ENCODE data around the gene ESD.
"Not testable (repeated sequence)": the region's sequence is repeated elsewhere in the genome, so short reads cannot be mapped to it uniquely, and the experiment has no call there.

ESD gene

GRCh38 chr13:46796515-46797474 lies at the start of gene ESD:
ESD (minus strand) TSS chr13:46797161; CDS start chr13:46791413, 5,748 bp downstream.
- peak; percentile 68 for DNase-seq (ENCODE audit: low read depth, low spot score)

- DNase-seq (ENCODE audit: low read depth, low spot score) = no peak
Measured at GRCh38 chr13:46846726-46847125, 49.8 kb upstream of the ESD start.

- no peak for DNase-seq (ENCODE audit: low read depth, low spot score)
Measured at GRCh38 chr13:46845146-46845545, 48.2 kb upstream of the ESD start.

- no peak for DNase-seq (ENCODE audit: low read depth, low spot score)
Measured at GRCh38 chr13:46844431-46844830, 47.5 kb upstream of the ESD start.

- no peak for DNase-seq (ENCODE audit: low read depth, low spot score)
Measured at GRCh38 chr13:46839399-46839798, 42.4 kb upstream of the ESD start.

- DNase-seq (ENCODE audit: low read depth, low spot score) = no peak
Measured at GRCh38 chr13:46834657-46835056, 37.7 kb upstream of the ESD start.

- DNase-seq (ENCODE audit: low read depth, low spot score) = peak; percentile 4
Measured at GRCh38 chr13:46831588-46832194, 34.7 kb upstream of the ESD start.

- DNase-seq (ENCODE audit: low read depth, low spot score) = no peak
Measured at GRCh38 chr13:46830405-46831005, 33.5 kb upstream of the ESD start.

GRCh38 chr13:46822551-46822950 lies 25.6 kb upstream of the ESD start:
- no peak for DNase-seq (ENCODE audit: low read depth, low spot score)

- DNase-seq (ENCODE audit: low read depth, low spot score) = no peak
Measured at GRCh38 chr13:46817838-46818476, 21.0 kb upstream of the ESD start.

- DNase-seq (ENCODE audit: low read depth, low spot score) = no peak
Measured at GRCh38 chr13:46817095-46817494, 20.1 kb upstream of the ESD start.

- no peak for DNase-seq (ENCODE audit: low read depth, low spot score)
Measured at GRCh38 chr13:46816371-46816770, 19.4 kb upstream of the ESD start.

GRCh38 chr13:46812301-46812797 lies 15.4 kb upstream of the ESD start:
- DNase-seq (ENCODE audit: low read depth, low spot score) = no peak

- no peak for DNase-seq (ENCODE audit: low read depth, low spot score)
Measured at GRCh38 chr13:46810440-46810839, 13.5 kb upstream of the ESD start.

GRCh38 chr13:46804921-46805320 lies 8.0 kb upstream of the ESD start:
- not testable (repeated sequence) for DNase-seq (ENCODE audit: low read depth, low spot score)

- DNase-seq (ENCODE audit: low read depth, low spot score) = no peak
Measured at GRCh38 chr13:46804391-46804815, 7.4 kb upstream of the ESD start.

- no peak for DNase-seq (ENCODE audit: low read depth, low spot score)
Measured at GRCh38 chr13:46803586-46803985, 6.6 kb upstream of the ESD start.

GRCh38 chr13:46801858-46802257 lies 4.9 kb upstream of the ESD start:
- DNase-seq (ENCODE audit: low read depth, low spot score) = no peak

GRCh38 chr13:46799139-46799538 lies 2.2 kb upstream of the ESD start:
- no peak for DNase-seq (ENCODE audit: low read depth, low spot score)

GRCh38 chr13:46797501-46798237 lies 708 bp upstream of the ESD start:
- DNase-seq (ENCODE audit: low read depth, low spot score) = no peak

GRCh38 chr13:46796129-46796514 lies 839 bp downstream of the ESD start:
- DNase-seq (ENCODE audit: low read depth, low spot score) = no peak

Measured in brain pericyte (primary cell).